ENCODE results near the gene PYDC1.

PYDC1 gene

GRCh38 chr16:31219154-31219741, 2.3 kb upstream of the PYDC1 start:
- peaks cover 24 to 63% of the 10 kb centered on the region in 2 donors for H3K27me3 ChIP-seq (ENCODE audit: control insufficient read depth in 1 of 2, insufficient read depth in 2 of 2, low read length in 2 of 2)
- no peak overlapping the region for H3K9ac ChIP-seq (ENCODE audit: low read length)
- no peaks in the 10 kb centered on the region for H3K36me3 ChIP-seq (ENCODE audit: insufficient read depth, low read length)
- no peak overlapping the region for H3K27ac ChIP-seq (ENCODE audit: low read depth, low read length)
- peaks cover 19% of the 10 kb centered on the region for H3K4me1 ChIP-seq (ENCODE audit: insufficient read depth, low read length)
- H3K4me3 ChIP-seq (ENCODE audit: low read depth in 1 of 2, low read length in 2 of 2), result no peak overlapping the region
- H3K9me3 ChIP-seq (ENCODE audit: low read length), result no peaks in the 10 kb centered on the region

GRCh38 chr16:31217136-31217530, 198 bp upstream of the PYDC1 start:
- Histone ChIP-seq H3K27ac (ENCODE audit: low read depth, low read length) (no peak overlapping the region), H3K27me3 (ENCODE audit: control insufficient read depth in 1 of 2, insufficient read depth in 2 of 2, low read length in 2 of 2) (peaks cover 24 to 64% of the 10 kb centered on the region in 2 donors), H3K4me1 (ENCODE audit: insufficient read depth, low read length) (peaks cover 19% of the 10 kb centered on the region), H3K36me3 (ENCODE audit: insufficient read depth, low read length) (no peaks in the 10 kb centered on the region), H3K9me3 (ENCODE audit: low read length) (no peaks in the 10 kb centered on the region), H3K9ac (ENCODE audit: low read length) (no peak overlapping the region), H3K4me3 (ENCODE audit: low read depth in 1 of 2, low read length in 2 of 2) (no peak overlapping the region)

GRCh38 chr16:31215287-31216162, 1.4 kb downstream of the PYDC1 start:
- Histone ChIP-seq H3K27me3 (ENCODE audit: control insufficient read depth in 1 of 2, insufficient read depth in 2 of 2, low read length in 2 of 2) (peaks cover 24 to 59% of the 10 kb centered on the region in 2 donors), H3K4me3 (ENCODE audit: low read depth in 1 of 2, low read length in 2 of 2) (peak overlapping the region; percentile 21 to 47), H3K9me3 (ENCODE audit: low read length) (no peaks in the 10 kb centered on the region), H3K4me1 (ENCODE audit: insufficient read depth, low read length) (peaks cover 19% of the 10 kb centered on the region), H3K27ac (ENCODE audit: low read depth, low read length) (no peak overlapping the region), H3K36me3 (ENCODE audit: insufficient read depth, low read length) (no peaks in the 10 kb centered on the region), H3K9ac (ENCODE audit: low read length) (no peak overlapping the region)

GRCh38 chr16:31214708-31215286, 2.1 kb downstream of the PYDC1 start:
- Histone ChIP-seq H3K27ac (ENCODE audit: low read depth, low read length) (no peak overlapping the region), H3K4me3 (ENCODE audit: low read depth in 1 of 2, low read length in 2 of 2) (peak overlapping the region; percentile 21 to 47), H3K27me3 (ENCODE audit: control insufficient read depth in 1 of 2, insufficient read depth in 2 of 2, low read length in 2 of 2) (peaks cover 24 to 59% of the 10 kb centered on the region in 2 donors), H3K36me3 (ENCODE audit: insufficient read depth, low read length) (no peaks in the 10 kb centered on the region), H3K9me3 (ENCODE audit: low read length) (no peaks in the 10 kb centered on the region), H3K9ac (ENCODE audit: low read length) (no peak overlapping the region), H3K4me1 (ENCODE audit: insufficient read depth, low read length) (peaks cover 19% of the 10 kb centered on the region)

- peaks cover 19% of the 10 kb centered on the region for H3K4me1 ChIP-seq (ENCODE audit: insufficient read depth, low read length)
- no peaks in the 10 kb centered on the region for H3K36me3 ChIP-seq (ENCODE audit: insufficient read depth, low read length)
- no peak within 1 kb of the TSS for H3K9ac ChIP-seq (ENCODE audit: low read length)
- H3K27me3 ChIP-seq (ENCODE audit: control insufficient read depth in 1 of 2, insufficient read depth in 2 of 2, low read length in 2 of 2), result peaks cover 24 to 55% of the 10 kb centered on the region in 2 donors
- no peaks in the 10 kb centered on the region for H3K9me3 ChIP-seq (ENCODE audit: low read length)
- H3K4me3 ChIP-seq (ENCODE audit: low read depth in 1 of 2, low read length in 2 of 2), result peak within 1 kb of the TSS; percentile 21 to 47
- H3K27ac ChIP-seq (ENCODE audit: low read depth, low read length), result no peak within 1 kb of the TSS
Observed at GRCh38 chr16:31213877-31214707, 2.8 kb downstream of the PYDC1 start, which contains the start of gene TRIM72. TRIM72 (plus strand) TSS chr16:31214119; CDS start chr16:31214739, 620 bp downstream.

- H3K9ac ChIP-seq (ENCODE audit: low read length), result no peak overlapping the region
- no peaks in the 10 kb centered on the region for H3K9me3 ChIP-seq (ENCODE audit: low read length)
- no peak overlapping the region for H3K4me3 ChIP-seq (ENCODE audit: low read depth in 1 of 2, low read length in 2 of 2)
- no peaks in the 10 kb centered on the region for H3K36me3 ChIP-seq (ENCODE audit: insufficient read depth, low read length)
- H3K27ac ChIP-seq (ENCODE audit: low read depth, low read length), result no peak overlapping the region
- H3K4me1 ChIP-seq (ENCODE audit: insufficient read depth, low read length), result peaks cover 19% of the 10 kb centered on the region
- H3K27me3 ChIP-seq (ENCODE audit: control insufficient read depth in 1 of 2, insufficient read depth in 2 of 2, low read length in 2 of 2), result peaks cover 24 to 49% of the 10 kb centered on the region in 2 donors
Observed at GRCh38 chr16:31213342-31213741, 3.6 kb downstream of the PYDC1 start.

GRCh38 chr16:31206776-31207175, 10.2 kb downstream of the PYDC1 start:
- Histone ChIP-seq H3K4me3 (ENCODE audit: low read depth in 1 of 2, low read length in 2 of 2) (no peak overlapping the region), H3K36me3 (ENCODE audit: insufficient read depth, low read length) (no peaks in the 10 kb centered on the region), H3K4me1 (ENCODE audit: insufficient read depth, low read length) (peaks cover under 1% of the 10 kb centered on the region), H3K9ac (ENCODE audit: low read length) (no peak overlapping the region), H3K27me3 (ENCODE audit: control insufficient read depth in 1 of 2, insufficient read depth in 2 of 2, low read length in 2 of 2) (peaks cover 0 to 2% of the 10 kb centered on the region in 2 donors), H3K27ac (ENCODE audit: low read depth, low read length) (no peak overlapping the region), H3K9me3 (ENCODE audit: low read length) (no peaks in the 10 kb centered on the region)

GRCh38 chr16:31204871-31205666, 11.9 kb downstream of the PYDC1 start:
- peaks cover 0 to 4% of the 10 kb centered on the region in 2 donors for H3K27me3 ChIP-seq (ENCODE audit: control insufficient read depth in 1 of 2, insufficient read depth in 2 of 2, low read length in 2 of 2)
- no peaks in the 10 kb centered on the region for H3K9me3 ChIP-seq (ENCODE audit: low read length)
- H3K9ac ChIP-seq (ENCODE audit: low read length), result no peak overlapping the region
- no peaks in the 10 kb centered on the region for H3K36me3 ChIP-seq (ENCODE audit: insufficient read depth, low read length)
- H3K4me1 ChIP-seq (ENCODE audit: insufficient read depth, low read length), result peaks cover 8% of the 10 kb centered on the region
- H3K4me3 ChIP-seq (ENCODE audit: low read depth in 1 of 2, low read length in 2 of 2), result no peak overlapping the region
- no peak overlapping the region for H3K27ac ChIP-seq (ENCODE audit: low read depth, low read length)

GRCh38 chr16:31202414-31203375, 14.2 kb downstream of the PYDC1 start, which contains the start of gene PYCARD:
PYCARD (minus strand) TSS chr16:31202760; CDS start chr16:31202690, 70 bp downstream.
- no peak within 1 kb of the TSS for H3K9ac ChIP-seq (ENCODE audit: low read length)
- H3K4me1 ChIP-seq (ENCODE audit: insufficient read depth, low read length), result peaks cover 8% of the 10 kb centered on the region
- peaks cover 19% of the 10 kb centered on the region for H3K36me3 ChIP-seq (ENCODE audit: insufficient read depth, low read length)
- H3K4me3 ChIP-seq (ENCODE audit: low read depth in 1 of 2, low read length in 2 of 2), result peak within 1 kb of the TSS; percentile 64 to 67
- peaks cover 0 to 4% of the 10 kb centered on the region in 2 donors for H3K27me3 ChIP-seq (ENCODE audit: control insufficient read depth in 1 of 2, insufficient read depth in 2 of 2, low read length in 2 of 2)
- H3K9me3 ChIP-seq (ENCODE audit: low read length), result no peaks in the 10 kb centered on the region
- peak within 1 kb of the TSS; percentile 16 for H3K27ac ChIP-seq (ENCODE audit: low read depth, low read length)

Measured in muscle layer of colon (tissue), 2 donors.